Stimulated activated CD8-positive, alpha-beta memory T cell treated with anti-CD3 and anti-CD28 coated beads, Interleukin-2, amount 100 ng/mL, for 48 hours (primary cell): Measurements from ENCODE around the gene CAMSAP1.

ENCODE experiments used
- DNase-seq, 2 donors: peaks; one replicate each; pipeline ENCODE4 v3.0.0-alpha.2; 2020; ENCODE audit warnings: low read depth in 2 of 2

The CAMSAP1 gene

GRCh38 chr9:135774239-135774747 is 133.1 kb downstream of the CAMSAP1 start:
- no peak for DNase-seq

GRCh38 chr9:135773530-135774238 is 133.7 kb downstream of the CAMSAP1 start:
- DNase-seq: no peak

- no peak for DNase-seq
These were observed 134.4 kb downstream of the CAMSAP1 start for GRCh38 chr9:135772702-135773493.

GRCh38 chr9:135772056-135772646 is 135.2 kb downstream of the CAMSAP1 start:
- no peak for DNase-seq

- DNase-seq: no peak
These were observed 135.8 kb downstream of the CAMSAP1 start for GRCh38 chr9:135771401-135772051.

GRCh38 chr9:135770771-135771170 is 136.6 kb downstream of the CAMSAP1 start:
- DNase-seq: no peak

GRCh38 chr9:135770203-135770535 is 137.2 kb downstream of the CAMSAP1 start:
- no peak for DNase-seq

- no peak for DNase-seq
These were observed 137.7 kb downstream of the CAMSAP1 start for GRCh38 chr9:135769489-135770202.

- DNase-seq: no peak
These were observed 138.7 kb downstream of the CAMSAP1 start for GRCh38 chr9:135768516-135769218.

- no peak for DNase-seq
These were observed 140.6 kb downstream of the CAMSAP1 start for GRCh38 chr9:135766707-135767106.

- no peak for DNase-seq
These were observed 141.1 kb downstream of the CAMSAP1 start for GRCh38 chr9:135766251-135766650.

GRCh38 chr9:135765416-135765815 is 141.9 kb downstream of the CAMSAP1 start:
- no peak for DNase-seq

GRCh38 chr9:135764731-135765130 is 142.6 kb downstream of the CAMSAP1 start:
- DNase-seq: no peak

- DNase-seq: no peak
These were observed 143.5 kb downstream of the CAMSAP1 start for GRCh38 chr9:135763716-135764446.

GRCh38 chr9:135762921-135763320 is 144.4 kb downstream of the CAMSAP1 start:
- no peak for DNase-seq

- DNase-seq: no peak
These were observed 145.5 kb downstream of the CAMSAP1 start for GRCh38 chr9:135761845-135762168.

GRCh38 chr9:135761150-135761844 is 146.0 kb downstream of the CAMSAP1 start:
- no peak for DNase-seq

GRCh38 chr9:135760465-135760864 is 146.9 kb downstream of the CAMSAP1 start:
- no peak for DNase-seq

- DNase-seq: no peak
These were observed 147.6 kb downstream of the CAMSAP1 start for GRCh38 chr9:135759676-135760300.
